ENCODE data around the gene SLC20A1.

The SLC20A1 gene

DNA sequence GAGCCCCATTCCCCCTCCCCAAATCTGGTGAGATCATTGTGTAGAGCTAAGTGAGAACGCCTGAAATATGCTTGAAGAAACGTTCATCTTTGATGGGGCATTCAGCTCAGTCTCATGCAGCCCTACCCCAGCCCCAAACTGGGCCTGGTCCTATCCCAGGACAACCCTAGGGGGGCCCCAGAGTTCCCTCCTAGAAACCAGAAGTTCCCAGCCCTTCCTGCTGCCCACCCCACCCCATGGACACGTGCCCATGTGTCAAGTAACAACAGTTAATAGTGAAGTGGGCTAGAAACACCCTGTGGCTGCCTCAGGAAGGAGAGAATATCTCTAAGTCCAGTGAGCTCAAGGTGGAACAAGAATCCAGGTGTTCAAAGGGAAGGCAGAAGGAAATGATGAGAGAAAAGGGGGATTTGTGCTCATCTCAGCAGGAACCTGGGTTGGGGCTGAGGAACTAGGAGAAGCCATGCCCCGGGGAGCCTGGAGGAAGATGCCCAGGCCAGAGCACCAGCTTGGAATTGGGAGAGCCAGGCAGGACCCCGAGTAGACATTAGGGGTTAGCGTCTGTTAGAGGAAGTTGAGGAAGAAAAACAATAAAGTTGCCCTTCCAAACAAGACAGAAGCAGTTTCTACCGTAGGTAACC, 20.1 kb upstream of the SLC20A1 start:
- no peak for DNase-seq (ENCODE audit: low read depth)

DNA sequence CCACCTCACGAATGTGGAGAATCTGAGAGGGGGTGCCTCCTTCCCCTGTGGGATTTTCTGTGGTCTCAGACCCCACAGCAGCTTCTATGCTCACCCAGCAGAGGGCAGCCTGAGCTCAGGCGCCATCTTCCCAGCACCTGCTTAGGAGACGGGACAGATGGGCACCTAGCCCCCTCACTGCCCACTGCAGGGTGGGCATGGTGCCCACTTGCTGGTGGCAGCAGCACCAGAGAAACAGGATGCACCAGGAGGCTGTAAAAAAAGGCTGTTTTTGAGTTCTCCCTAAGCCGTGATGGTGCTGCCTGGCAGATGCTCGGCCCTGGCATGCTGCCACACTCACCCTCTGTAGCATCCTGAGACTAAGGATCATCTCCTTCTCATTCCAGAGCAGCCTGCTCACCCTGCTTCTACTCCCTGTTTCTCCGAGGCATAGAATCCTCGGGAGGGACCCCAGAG, 19.1 kb upstream of the SLC20A1 start:
- no peak for DNase-seq (ENCODE audit: low read depth)

DNA sequence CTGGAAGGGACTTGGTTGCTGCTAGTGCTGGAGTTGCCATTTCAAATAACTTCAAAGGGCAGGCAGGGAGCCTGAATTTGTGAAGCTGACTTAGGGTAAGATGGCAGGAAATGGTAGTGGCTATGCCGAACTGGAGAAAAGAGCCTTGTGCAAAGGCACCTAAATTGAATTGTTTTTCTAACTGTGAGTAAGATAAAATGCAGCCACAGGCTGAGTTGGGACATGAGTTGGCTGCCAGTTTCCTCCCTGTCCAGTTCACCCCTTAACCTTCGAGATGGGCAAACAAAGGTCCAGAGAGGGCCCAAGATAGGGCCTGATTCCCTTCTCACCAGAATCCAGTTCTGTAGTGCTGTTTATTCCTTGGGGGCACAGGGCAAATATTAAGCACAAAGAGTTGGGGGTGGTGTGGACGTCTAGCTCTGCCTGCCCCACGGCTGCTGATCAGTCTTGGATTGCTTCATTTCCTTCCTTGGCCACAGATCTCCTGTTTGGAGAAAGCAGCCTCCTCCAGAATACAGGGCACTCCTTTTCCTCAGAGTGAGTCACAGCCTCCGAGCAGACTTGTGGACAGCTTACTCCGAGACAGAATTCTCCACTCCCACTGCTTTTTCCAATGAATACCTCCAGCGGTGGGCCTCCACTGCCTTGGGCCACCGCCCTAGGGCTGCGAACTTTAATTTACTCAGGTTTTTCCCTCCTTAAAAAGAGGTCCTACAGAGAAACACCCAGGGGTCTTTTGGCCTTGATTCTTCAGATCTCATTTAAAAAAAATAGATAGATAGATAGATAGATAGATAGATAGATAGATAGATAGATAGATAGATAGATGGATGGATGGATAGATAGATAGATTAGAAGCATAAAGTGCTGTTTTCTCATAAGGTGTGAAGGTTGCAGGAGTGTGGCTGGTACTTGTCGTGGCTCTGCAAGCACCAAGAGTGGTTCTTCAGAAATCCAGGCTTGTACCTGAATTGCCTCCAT, 18.4 kb upstream of the SLC20A1 start:
- DNase-seq (ENCODE audit: low read depth): no peak

- no peak for DNase-seq (ENCODE audit: low read depth)
Measured at GRCh38 chr2:112629224-112629623, 16.5 kb upstream of the SLC20A1 start.

DNA sequence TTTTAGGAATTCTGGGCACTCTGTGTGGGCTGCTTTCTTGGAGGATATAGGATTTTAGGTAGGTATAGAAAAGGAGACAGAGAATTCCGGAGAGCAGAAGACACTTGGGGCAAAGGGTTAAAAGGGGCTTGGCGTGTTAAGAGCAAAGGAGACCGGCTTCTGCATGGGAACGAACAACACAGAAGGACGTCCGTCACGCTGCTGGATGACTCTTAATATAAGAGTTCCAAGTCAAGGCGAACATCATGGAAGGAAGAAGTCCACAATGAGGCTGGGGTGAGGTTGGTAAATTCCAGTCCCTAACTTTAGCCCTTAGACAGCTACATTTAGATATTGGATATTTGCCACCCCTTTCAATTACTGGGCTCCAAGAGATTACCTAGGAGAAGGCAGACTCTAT, 15.9 kb upstream of the SLC20A1 start:
- DNase-seq (ENCODE audit: low read depth): no peak

DNA sequence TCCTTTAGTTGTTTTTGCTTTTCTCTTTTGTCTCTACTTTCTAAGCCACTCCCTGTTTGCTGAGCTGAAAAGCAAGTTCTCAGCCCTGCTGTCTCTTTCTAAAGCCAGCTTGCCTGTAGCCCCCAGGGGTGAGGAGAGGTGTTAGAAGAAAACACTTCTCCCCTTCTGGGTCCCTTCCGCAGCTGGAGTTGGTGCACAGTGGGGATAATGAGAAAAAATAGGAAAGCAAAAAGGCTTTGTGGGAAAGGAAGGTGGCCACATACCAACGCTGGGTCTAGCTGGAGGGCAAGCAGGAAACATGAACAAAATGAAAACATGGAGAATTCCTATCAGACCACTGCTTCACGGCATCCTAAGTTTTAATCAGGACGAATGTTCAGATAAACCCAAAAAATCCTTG, 15.5 kb upstream of the SLC20A1 start:
- no peak for DNase-seq (ENCODE audit: low read depth)

GRCh38 chr2:112633708-112634107, 12.0 kb upstream of the SLC20A1 start:
- no peak for DNase-seq (ENCODE audit: low read depth)

DNA sequence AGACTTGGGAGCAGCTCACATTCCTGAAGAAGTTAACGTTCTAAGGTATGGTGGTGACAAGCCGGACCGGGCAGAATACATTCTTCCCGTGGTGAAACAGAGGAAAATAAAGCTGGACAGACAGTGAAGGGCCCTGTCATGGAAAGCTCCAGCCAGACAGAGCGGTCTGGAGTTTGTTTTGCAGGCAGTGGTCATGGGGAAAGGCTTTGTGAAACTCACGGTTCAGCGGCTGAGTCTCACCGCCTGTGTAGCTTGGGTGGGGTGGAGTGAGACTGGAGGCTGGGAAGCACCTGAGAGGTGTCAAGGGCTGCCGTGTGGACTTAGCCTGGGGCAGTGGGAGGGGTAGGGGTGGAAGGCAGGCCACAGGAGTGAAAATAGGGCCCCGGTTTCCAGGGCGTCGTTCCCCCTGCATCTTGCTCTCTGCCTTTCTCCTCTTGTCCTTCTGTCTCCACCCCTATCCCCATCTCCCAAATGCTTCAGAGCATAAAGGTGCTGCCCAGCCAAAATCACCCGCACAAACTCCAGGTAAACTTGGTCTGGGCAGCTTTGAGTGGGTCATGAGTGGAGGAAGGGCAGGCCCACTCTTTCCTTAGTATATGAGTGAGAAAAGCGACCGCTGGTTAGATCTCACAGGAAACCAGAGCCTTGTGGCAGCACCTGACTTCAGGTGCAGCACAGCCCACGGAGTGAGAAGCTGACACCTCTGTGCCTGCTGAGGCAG, 11.4 kb upstream of the SLC20A1 start:
- no peak for DNase-seq (ENCODE audit: low read depth)

DNA sequence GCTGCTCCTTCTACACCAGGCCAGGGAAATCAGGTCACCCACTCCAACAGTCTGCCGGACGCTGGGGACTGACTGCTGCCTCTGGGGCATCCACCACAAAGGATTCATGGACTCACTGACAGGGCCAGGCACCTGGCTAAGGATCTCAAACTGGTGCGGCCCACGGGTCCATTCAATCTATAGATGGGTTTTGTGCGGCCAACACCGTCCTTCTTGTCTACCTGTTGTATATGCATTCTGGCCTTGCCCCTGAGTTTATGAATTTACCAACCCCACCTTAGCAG, 10.9 kb upstream of the SLC20A1 start:
- no peak for DNase-seq (ENCODE audit: low read depth)

DNA sequence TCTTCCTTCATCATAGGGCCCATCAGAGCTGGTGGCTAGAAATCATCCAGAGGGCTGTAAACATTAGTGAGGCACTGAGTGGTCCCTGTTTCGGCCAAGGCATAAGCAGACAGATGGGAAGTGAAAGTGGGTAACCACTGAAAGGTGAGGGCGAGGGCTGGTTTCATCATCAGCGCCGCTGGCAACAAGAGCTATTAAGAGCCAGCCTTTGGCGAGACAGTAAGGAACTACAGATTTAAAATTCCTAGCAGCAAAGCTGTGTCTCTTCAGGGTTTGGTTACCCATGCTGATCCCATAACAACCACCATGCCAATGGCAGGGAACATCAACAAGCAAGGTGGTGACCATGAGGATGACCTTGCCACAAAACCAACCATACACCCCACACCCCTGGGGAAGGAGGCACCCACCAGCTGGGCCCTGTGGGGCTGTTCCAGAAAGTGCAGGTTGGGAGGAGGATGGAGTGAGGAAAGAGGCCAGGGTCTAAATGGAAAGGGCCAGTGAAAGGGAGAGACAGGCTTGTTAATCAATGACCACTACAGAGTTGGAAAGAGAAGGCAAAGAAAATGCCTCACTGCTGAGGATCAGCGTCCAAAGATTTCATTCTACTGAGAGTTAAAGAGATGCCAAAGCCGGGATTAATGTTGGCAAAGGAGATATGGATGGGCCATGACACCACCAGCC, 9.0 kb upstream of the SLC20A1 start:
- no peak for DNase-seq (ENCODE audit: low read depth)

- DNase-seq (ENCODE audit: low read depth): no peak
Measured at GRCh38 chr2:112637289-112637660, 8.5 kb upstream of the SLC20A1 start.

GRCh38 chr2:112639936-112640335, 5.8 kb upstream of the SLC20A1 start:
- no peak for DNase-seq (ENCODE audit: low read depth)

- DNase-seq (ENCODE audit: low read depth): no peak
Measured at GRCh38 chr2:112640467-112640799, 5.3 kb upstream of the SLC20A1 start.

- no peak for DNase-seq (ENCODE audit: low read depth)
Measured at GRCh38 chr2:112640800-112641675, 4.7 kb upstream of the SLC20A1 start.

GRCh38 chr2:112641701-112642100, 4.0 kb upstream of the SLC20A1 start:
- no peak for DNase-seq (ENCODE audit: low read depth)

DNA sequence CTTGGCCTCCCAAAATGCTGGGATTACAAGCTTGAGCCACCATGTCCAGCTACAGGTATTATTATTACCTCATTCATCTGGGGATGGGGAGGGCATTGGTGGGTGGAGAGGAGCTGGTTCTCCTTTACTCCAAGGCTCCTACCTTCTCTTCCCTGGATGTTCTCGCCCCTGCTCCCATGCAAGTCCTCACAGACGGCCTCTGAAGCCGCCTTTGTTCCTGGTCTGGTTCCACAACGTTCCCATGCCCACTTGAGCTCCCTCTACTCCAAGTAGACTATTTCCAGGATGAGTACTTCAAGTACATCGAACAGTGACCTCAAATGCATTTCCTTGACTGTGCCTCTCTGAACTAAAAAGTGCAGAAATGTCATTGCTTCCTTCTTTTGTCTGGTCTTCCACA, 3.2 kb upstream of the SLC20A1 start:
- no peak for DNase-seq (ENCODE audit: low read depth)

DNA sequence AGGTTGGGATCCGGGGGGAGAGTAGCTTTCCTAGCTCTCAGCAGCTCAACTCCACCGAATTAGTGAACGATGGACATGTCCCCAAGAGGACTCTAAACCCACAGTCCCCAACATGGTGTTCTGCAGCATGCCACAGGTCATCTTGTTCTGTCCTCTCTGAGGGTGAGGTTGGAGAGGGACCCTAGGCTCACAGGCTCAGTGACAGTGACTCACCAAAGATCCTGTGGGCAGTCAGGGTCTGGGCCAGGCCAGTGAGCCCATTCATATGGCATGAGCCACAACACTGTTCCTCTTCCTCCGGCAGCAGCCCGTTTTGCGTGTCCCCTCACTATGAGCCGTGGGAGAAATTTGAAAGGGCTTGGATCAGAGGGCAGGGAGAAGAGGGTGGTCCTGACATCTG, 2.8 kb upstream of the SLC20A1 start:
- DNase-seq (ENCODE audit: low read depth): no peak

GRCh38 chr2:112643488-112643887, 2.3 kb upstream of the SLC20A1 start:
- DNase-seq (ENCODE audit: low read depth): no peak

- no peak for DNase-seq (ENCODE audit: low read depth)
Measured at GRCh38 chr2:112644155-112644932, 1.4 kb upstream of the SLC20A1 start.

DNA sequence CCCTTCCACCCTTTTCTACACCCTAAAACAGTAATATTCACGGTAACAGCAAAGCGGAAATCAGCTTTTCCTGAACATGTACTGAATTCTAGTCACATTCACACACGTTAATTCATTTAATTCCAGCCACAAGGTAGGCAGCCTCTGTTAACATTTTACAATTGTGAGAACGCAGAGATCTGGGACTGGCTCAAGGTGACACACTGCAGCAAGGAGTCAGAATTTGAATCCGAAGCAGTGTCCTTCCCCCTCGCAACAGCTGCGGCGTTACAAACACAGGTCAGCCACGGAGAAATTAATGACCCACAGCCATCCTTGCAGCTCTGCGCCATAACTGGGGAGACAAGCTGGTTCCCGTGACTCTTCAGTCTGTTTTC, 818 bp upstream of the SLC20A1 start:
- no peak for DNase-seq (ENCODE audit: low read depth)

Data from stimulated activated CD8-positive, alpha-beta memory T cell treated with anti-CD3 and anti-CD28 coated beads, Interleukin-7, amount 100 ng/mL, for 24 hours (primary cell).